DOHH2 (cell line): ENCODE results near the gene NDC1.

Experiments
- H3F3A ChIP-seq: fragments of 200-600 bp; sonication (generic), shearing (Covaris generic); 2 replicates; pipeline ENCODE4 v1.6.0; 2016; ENCODE audit warnings: antibody characterized with exemption, mild to moderate bottlenecking; ENCODE audit not compliant: control insufficient read depth, insufficient read depth
- H3K27ac ChIP-seq: fragments of 200-600 bp; sonication (generic); 2 replicates; pipeline ENCODE4 v1.5.1; 2014; ENCODE audit warnings: low read depth, mild to moderate bottlenecking, low read length, moderate library complexity
- H3K27me3 ChIP-seq: fragments of 200-600 bp; sonication (generic); 2 replicates; pipeline ENCODE4 v1.6.1; 2014; ENCODE audit warnings: mild to moderate bottlenecking, low read length, mixed read lengths; ENCODE audit not compliant: control insufficient read depth
- H3K36me3 ChIP-seq: fragments of 200-600 bp; sonication (generic); 2 replicates; pipeline ENCODE4 v1.6.1; 2014; ENCODE audit warnings: mild to moderate bottlenecking, low read length, moderate library complexity, mixed read lengths; ENCODE audit not compliant: control insufficient read depth
- H3K4me1 ChIP-seq: fragments of 200-600 bp; sonication (generic); 2 replicates; pipeline ENCODE4 v1.6.1; 2014; ENCODE audit warnings: mild to moderate bottlenecking, low read length, mixed read lengths; ENCODE audit not compliant: control insufficient read depth
- H3K4me2 ChIP-seq: fragments of 200-600 bp; sonication (generic); 2 replicates; pipeline ENCODE4 v1.6.0; 2014; ENCODE audit warnings: mild to moderate bottlenecking, low read length, moderate library complexity
- H3K4me3 ChIP-seq: fragments of 200-600 bp; sonication (generic); 2 replicates; pipeline ENCODE4 v1.5.1; 2014; ENCODE audit warnings: mild to moderate bottlenecking, low read length, mixed read lengths
- H3K79me2 ChIP-seq: fragments of 200-600 bp; sonication (generic); 2 replicates; pipeline ENCODE4 v1.6.1; 2014; ENCODE audit warnings: mild to moderate bottlenecking, low read length, mixed read lengths; ENCODE audit not compliant: control insufficient read depth
- H3K9me2 ChIP-seq: fragments of 200-600 bp; sonication (generic); replicated peaks from 2 replicates; pipeline ENCODE4 v1.6.1; 2014; ENCODE audit warnings: mild to moderate bottlenecking, low read length, mixed read lengths; ENCODE audit not compliant: control insufficient read depth
- H3K9me3 ChIP-seq: fragments of 200-600 bp; sonication (generic); 2 replicates; pipeline ENCODE4 v1.6.1; 2014; ENCODE audit warnings: antibody characterized with exemption, low read length, mixed read lengths; ENCODE audit not compliant: control insufficient read depth, insufficient read depth
- H4K20me1 ChIP-seq: fragments of 200-600 bp; sonication (generic); 2 replicates; pipeline ENCODE4 v1.6.0; 2014; ENCODE audit warnings: low read depth, mild to moderate bottlenecking, antibody characterized with exemption, low read length, moderate library complexity; ENCODE audit not compliant: control insufficient read depth, insufficient read depth
- EZH2phosphoT487 ChIP-seq: fragments of 200-600 bp; sonication (generic); IDR thresholded peaks from 2 replicates; pipeline ENCODE4 v1.6.1; 2017; ENCODE audit warnings: borderline replicate concordance, mild to moderate bottlenecking, antibody characterized with exemption, low read length, moderate library complexity, mixed read lengths
- TF ChIP-seq, protein P1 (sequence below): fragments of 200-600 bp; sonication (generic); IDR thresholded peaks from one replicate; pipeline ENCODE4 v1.5.1; 2014; ENCODE audit warnings: antibody characterized with exemption, mild to moderate bottlenecking, low read depth, low read length; ENCODE audit not compliant: poor library complexity, severe bottlenecking

The NDC1 gene

DNA sequence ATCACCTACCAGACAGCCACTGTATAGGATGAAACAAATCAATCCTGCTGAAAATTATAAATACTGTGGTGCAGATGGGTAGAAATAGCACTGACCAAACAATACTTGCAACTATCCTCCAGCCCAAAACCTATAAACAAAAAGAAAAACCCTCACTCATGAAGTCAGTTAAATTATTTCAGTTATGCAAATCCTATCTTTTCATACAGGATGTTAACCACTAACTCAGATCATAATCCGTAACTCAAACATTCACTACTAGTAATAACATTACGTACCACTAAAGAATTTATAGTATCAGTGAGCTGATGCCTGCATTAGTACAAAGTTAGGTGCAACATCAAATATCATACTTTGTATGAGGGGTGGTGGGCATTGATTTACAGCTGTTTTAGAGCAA, 2.6 kb downstream of the NDC1 start:
- Histone ChIP-seq H3K4me3 (peak overlapping the region; percentile 88), H3K36me3 (peaks cover 66% of the 10 kb centered on the region), H3K27ac (peak overlapping the region; percentile 94), H3K9me2 (no peaks in the 10 kb centered on the region), H3K4me2 (peak overlapping the region; percentile 85), H3K9me3 (no peaks in the 10 kb centered on the region), H3K79me2 (peaks cover 75% of the 10 kb centered on the region), H3K27me3 (no peaks in the 10 kb centered on the region), H4K20me1 (0 out of 2 replicates have a peak, but pooled peaks cover 8% of the 10 kb centered on the region), H3K4me1 (peaks cover 46% of the 10 kb centered on the region), H3F3A (peaks cover 28% of the 10 kb centered on the region)
- TF ChIP-seq, protein P1, sequence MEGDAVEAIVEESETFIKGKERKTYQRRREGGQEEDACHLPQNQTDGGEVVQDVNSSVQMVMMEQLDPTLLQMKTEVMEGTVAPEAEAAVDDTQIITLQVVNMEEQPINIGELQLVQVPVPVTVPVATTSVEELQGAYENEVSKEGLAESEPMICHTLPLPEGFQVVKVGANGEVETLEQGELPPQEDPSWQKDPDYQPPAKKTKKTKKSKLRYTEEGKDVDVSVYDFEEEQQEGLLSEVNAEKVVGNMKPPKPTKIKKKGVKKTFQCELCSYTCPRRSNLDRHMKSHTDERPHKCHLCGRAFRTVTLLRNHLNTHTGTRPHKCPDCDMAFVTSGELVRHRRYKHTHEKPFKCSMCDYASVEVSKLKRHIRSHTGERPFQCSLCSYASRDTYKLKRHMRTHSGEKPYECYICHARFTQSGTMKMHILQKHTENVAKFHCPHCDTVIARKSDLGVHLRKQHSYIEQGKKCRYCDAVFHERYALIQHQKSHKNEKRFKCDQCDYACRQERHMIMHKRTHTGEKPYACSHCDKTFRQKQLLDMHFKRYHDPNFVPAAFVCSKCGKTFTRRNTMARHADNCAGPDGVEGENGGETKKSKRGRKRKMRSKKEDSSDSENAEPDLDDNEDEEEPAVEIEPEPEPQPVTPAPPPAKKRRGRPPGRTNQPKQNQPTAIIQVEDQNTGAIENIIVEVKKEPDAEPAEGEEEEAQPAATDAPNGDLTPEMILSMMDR = no peak
- TF ChIP-seq EZH2phosphoT487 = no peak

DNA sequence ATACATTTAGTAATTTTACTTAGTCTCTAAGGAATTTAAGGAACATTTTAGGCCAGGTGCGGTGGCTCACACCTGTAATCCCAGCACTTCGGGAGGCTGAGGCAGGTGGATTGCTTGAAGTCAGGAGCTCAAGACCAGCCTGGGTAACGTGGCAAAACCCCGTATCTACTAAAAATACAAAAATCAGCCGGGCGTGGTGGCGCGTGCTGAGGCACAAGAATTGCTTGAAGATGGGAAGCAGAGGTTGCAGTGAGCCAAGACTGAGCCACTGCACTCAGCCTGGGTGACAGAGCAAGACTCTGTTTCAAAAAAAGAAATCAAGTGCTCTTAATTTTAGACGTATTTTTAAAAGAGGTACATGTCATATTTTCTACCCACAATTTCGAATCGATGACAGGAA, 3.3 kb downstream of the NDC1 start:
- Histone ChIP-seq H3K79me2 (peaks cover 82% of the 10 kb centered on the region), H3K4me3 (peak overlapping the region; percentile 88), H3K36me3 (peaks cover 71% of the 10 kb centered on the region), H4K20me1 (0 out of 2 replicates have a peak, but pooled peaks cover 8% of the 10 kb centered on the region), H3K27me3 (no peaks in the 10 kb centered on the region), H3F3A (peaks cover 28% of the 10 kb centered on the region), H3K4me2 (peak overlapping the region; percentile 85), H3K27ac (peak overlapping the region; percentile 94), H3K9me3 (no peaks in the 10 kb centered on the region), H3K4me1 (peaks cover 46% of the 10 kb centered on the region), H3K9me2 (no peaks in the 10 kb centered on the region)
- no peak for TF ChIP-seq EZH2phosphoT487
- TF ChIP-seq, protein P1 = no peak

DNA sequence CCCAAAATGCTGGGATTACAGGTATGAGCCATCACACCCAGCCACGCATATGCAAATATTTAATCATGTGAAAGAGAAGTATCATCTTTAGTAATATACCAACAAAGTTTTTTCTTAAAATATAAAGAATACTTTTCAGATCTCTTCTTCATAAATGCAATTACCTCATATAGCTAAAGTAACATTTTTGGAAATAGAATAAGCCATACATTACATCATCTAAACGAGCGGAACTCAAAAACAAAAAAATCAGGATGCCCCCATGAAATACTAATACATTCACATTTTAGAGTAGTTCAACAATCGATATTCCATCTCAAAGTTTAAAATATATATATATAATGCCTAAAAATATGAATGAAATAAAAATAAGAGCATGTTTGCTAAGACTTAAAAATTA, 4.7 kb downstream of the NDC1 start:
- Histone ChIP-seq H3K79me2 (peaks cover 94% of the 10 kb centered on the region), H3K27me3 (no peaks in the 10 kb centered on the region), H3K9me2 (no peaks in the 10 kb centered on the region), H3K4me2 (peak overlapping the region; percentile 85), H3K36me3 (peaks cover 83% of the 10 kb centered on the region), H3K4me3 (peak overlapping the region; percentile 19; the same call in 1 of the 2 replicates), H3K27ac (peak overlapping the region; percentile 94; the same call in 1 of the 2 replicates), H3K9me3 (no peaks in the 10 kb centered on the region), H3K4me1 (peaks cover 45% of the 10 kb centered on the region), H4K20me1 (0 out of 2 replicates have a peak, but pooled peaks cover 8% of the 10 kb centered on the region), H3F3A (peaks cover 28% of the 10 kb centered on the region)
- TF ChIP-seq, protein P1 = no peak
- no peak for TF ChIP-seq EZH2phosphoT487
